ENCODE results near the gene ADGB. TPM values are rescaled to one million over a fixed set of nuclear protein-coding genes. Genes with fewer than 3 reads are reported as not detected.

The ADGB gene
- total RNA-seq, 1 donor from 2014 or later = not detected

- peaks cover 2% of the 10 kb centered on the region for H3K27me3 Mint-ChIP-seq (ENCODE audit: unreplicated experiment)
- DNase-seq = no peak
- H3K27ac Mint-ChIP-seq (ENCODE audit: unreplicated experiment) = no peak overlapping the region
These were observed 266.1 kb downstream of the ADGB start for GRCh38 chr6:146864885-146865284.

More at GRCh38 chr6:146864885-146865284, 266.1 kb downstream of the ADGB start:
- H3K9me3 Mint-ChIP-seq (ENCODE audit: unreplicated experiment) = no peaks in the 10 kb centered on the region
- no peak overlapping the region for H3K4me3 Mint-ChIP-seq (ENCODE audit: unreplicated experiment)
- no peak for TF ChIP-seq CTCF (IDR thresholded peaks at IDR 0.05; ENCODE audit: partially characterized antibody, unreplicated experiment)
- H3K36me3 Mint-ChIP-seq (ENCODE audit: unreplicated experiment) = no peaks in the 10 kb centered on the region
- peaks cover 17% of the 10 kb centered on the region for H3K4me1 Mint-ChIP-seq (ENCODE audit: low read depth, unreplicated experiment)

Other genes starting within 250 kb of the ADGB start
- gene RAB32, start 55.1 kb upstream of the ADGB start, total RNA-seq (ENCODE audit: unreplicated experiment) = 8.6 TPM

Data from glutamatergic neuron (in vitro differentiated cells).